Measurements from ENCODE around the gene ANKRD29. TPM values are rescaled to one million over a fixed set of nuclear protein-coding genes. Genes with fewer than 3 reads are reported as not detected.
A peak's percentile ranks its signal among the peaks of the same experiment; 100 is the strongest.
"Not testable (repeated sequence)": the region's sequence is repeated elsewhere in the genome, so short reads cannot be mapped to it uniquely, and the experiment has no call there.

ANKRD29 gene
- total RNA-seq, 1 donor from 2014 or later: not detected

DNA sequence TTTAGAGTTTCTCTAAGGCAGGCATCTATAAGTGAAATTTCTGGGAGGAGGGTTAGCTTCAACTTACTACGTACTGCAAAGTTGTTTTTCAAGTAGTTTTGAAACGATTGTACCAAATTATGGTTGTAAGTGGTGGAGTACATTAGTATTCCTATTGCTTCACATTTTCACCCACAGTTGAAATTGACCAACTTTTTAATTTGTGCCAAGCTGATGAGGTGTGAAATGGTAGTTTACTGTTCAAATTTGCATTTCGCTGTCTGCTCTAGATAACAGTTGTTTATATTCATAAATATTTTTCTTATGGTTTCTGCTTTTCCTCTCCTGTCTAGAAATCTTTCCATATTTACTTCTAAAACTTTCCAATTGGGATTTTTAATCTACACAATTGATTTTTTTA, 95.0 kb downstream of the ANKRD29 start:
- Mint-ChIP-seq H3K27me3 (ENCODE audit: low read depth) (no peaks in the 10 kb centered on the region), H3K27ac (no peak overlapping the region), H3K9me3 (no peaks in the 10 kb centered on the region), H3K4me1 (ENCODE audit: low read depth) (peaks cover 8% of the 10 kb centered on the region), H3K4me3 (ENCODE audit: low read depth) (no peak overlapping the region), H3K36me3 (ENCODE audit: low read depth) (peaks cover 66% of the 10 kb centered on the region)
- intact Hi-C loops (cut with micrococcal nuclease): no loop called here
- DNase-seq (ENCODE audit: low spot score): no peak

DNA sequence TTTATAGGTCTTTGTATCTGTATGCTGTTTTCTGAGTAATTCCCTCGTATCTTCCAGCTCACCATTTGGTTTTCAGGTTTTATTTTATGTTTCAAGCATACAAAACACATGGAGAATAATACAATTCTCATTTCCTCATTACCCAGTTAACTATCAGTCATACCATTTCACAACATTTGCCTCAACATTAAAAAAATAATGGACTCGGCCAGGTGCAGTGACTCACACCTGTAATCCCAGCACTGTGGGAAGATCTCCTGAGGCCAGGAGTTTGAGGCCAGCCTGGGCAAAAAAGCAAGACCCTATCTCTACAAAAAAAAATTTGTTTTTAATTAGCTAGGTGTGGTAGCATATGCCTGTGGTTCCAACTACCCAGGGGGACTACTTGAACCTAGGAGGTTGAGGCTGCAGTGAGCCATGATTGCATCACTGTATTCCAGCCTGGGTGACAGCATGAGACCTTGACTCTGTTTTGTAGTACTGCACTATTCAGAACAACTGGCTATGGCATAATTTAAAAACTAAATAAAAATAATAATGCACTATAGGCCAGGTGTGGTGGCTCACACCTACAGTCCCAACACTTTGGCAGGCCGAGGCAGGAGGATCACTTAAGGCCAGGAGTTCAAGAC, 96.7 kb downstream of the ANKRD29 start:
- no peak for DNase-seq (ENCODE audit: low spot score)
- H3K4me3 Mint-ChIP-seq (ENCODE audit: low read depth): no peak overlapping the region
- H3K27ac Mint-ChIP-seq: no peak overlapping the region
- peaks cover 8% of the 10 kb centered on the region for H3K4me1 Mint-ChIP-seq (ENCODE audit: low read depth)
- H3K36me3 Mint-ChIP-seq (ENCODE audit: low read depth): peaks cover 74% of the 10 kb centered on the region
- intact Hi-C loops (cut with micrococcal nuclease): no loop called here
- H3K27me3 Mint-ChIP-seq (ENCODE audit: low read depth): no peaks in the 10 kb centered on the region
- no peaks in the 10 kb centered on the region for H3K9me3 Mint-ChIP-seq

DNA sequence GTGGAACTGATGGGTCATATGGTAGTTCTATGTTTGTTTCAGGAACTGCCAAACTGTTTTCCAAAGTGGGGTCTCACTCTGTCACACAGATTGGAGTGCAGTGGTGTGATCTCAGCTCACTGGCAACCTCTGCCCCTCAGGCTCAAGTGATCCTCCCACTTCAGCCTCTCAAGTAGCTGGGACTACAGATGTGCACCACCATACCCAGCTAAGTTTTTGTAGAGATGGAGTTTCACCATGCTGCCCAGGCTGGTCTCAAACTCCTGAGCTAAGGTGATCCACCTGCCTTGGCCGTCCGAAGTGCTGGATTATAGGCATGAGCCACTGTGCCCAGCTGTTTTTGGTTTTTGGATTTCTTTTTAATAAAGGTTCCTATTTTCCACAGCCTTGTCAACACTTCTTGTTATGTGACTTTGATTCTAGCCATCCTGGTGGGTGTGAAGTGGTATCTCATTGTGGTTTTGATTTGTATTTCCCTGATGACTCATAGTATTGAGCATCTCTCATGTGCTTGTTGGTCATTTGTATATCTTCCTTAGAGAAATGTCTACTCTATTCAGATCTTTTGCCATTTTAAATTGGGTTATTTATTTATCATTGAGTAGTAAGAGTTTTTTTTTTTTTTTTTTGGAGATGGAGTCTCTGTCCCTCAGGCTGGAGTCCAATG, 99.2 kb downstream of the ANKRD29 start:
- Mint-ChIP-seq H3K4me1 (ENCODE audit: low read depth) (peaks cover 8% of the 10 kb centered on the region), H3K27ac (peak overlapping the region; percentile 49), H3K4me3 (ENCODE audit: low read depth) (no peak overlapping the region), H3K9me3 (no peaks in the 10 kb centered on the region), H3K27me3 (ENCODE audit: low read depth) (no peaks in the 10 kb centered on the region), H3K36me3 (ENCODE audit: low read depth) (peaks cover 68% of the 10 kb centered on the region)
- DNase-seq (ENCODE audit: low spot score): no peak
- intact Hi-C loops (cut with micrococcal nuclease): loop anchor here (2.0 kb wide), 1 partner anchor 23 kb away; the partner anchor contains the start of gene NPC1

DNA sequence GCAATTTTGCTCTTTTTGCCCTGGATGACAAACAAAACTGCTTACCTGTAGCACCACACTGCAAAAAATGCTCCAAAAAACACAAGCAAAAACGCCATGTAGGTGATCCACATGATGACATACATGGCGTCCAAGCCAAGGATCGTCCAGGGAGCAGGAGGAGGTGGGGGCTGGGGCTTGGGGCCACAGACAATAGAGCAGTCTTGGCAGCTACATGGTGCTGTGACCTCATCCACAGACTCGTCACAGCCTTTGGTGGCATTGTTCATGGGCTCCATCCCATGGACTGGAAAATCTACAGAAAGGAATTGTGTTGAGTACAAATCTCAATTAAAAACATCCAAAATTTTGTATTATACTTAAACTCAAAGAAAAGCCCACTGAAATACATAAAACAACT, 102.5 kb downstream of the ANKRD29 start:
- H3K9me3 Mint-ChIP-seq: no peaks in the 10 kb centered on the region
- H3K4me1 Mint-ChIP-seq (ENCODE audit: low read depth): peaks cover 8% of the 10 kb centered on the region
- no peak for DNase-seq (ENCODE audit: low spot score)
- intact Hi-C loops (cut with micrococcal nuclease): no loop called here
- peaks cover 68% of the 10 kb centered on the region for H3K36me3 Mint-ChIP-seq (ENCODE audit: low read depth)
- no peaks in the 10 kb centered on the region for H3K27me3 Mint-ChIP-seq (ENCODE audit: low read depth)
- no peak overlapping the region for H3K27ac Mint-ChIP-seq
- H3K4me3 Mint-ChIP-seq (ENCODE audit: low read depth): no peak overlapping the region

DNA sequence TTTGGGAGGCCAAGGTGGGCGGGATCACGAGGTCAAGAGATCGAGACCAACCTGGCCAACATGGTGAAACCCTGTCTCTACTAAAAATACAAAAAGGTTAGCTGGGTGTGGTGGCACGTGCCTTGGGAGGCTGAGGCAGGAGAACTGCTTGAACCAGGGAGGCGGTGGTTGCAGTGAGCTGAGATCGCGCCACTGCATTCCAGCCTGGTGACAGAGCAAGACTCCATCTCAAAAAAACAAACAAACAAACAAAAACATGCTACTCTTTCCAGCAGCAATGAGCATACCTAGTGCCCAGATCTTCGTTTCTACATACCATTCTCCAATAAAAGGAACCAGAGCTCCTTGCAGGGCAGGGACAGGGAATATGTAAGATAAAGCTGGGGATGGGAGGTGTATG, 105.2 kb downstream of the ANKRD29 start:
- peaks cover 82% of the 10 kb centered on the region for H3K36me3 Mint-ChIP-seq (ENCODE audit: low read depth)
- H3K27ac Mint-ChIP-seq; H3K9me3 Mint-ChIP-seq; H3K4me1 Mint-ChIP-seq (ENCODE audit: low read depth); DNase-seq (ENCODE audit: low spot score); H3K4me3 Mint-ChIP-seq (ENCODE audit: low read depth); intact Hi-C loops (cut with micrococcal nuclease); H3K27me3 Mint-ChIP-seq (ENCODE audit: low read depth): not testable (repeated sequence)

DNA sequence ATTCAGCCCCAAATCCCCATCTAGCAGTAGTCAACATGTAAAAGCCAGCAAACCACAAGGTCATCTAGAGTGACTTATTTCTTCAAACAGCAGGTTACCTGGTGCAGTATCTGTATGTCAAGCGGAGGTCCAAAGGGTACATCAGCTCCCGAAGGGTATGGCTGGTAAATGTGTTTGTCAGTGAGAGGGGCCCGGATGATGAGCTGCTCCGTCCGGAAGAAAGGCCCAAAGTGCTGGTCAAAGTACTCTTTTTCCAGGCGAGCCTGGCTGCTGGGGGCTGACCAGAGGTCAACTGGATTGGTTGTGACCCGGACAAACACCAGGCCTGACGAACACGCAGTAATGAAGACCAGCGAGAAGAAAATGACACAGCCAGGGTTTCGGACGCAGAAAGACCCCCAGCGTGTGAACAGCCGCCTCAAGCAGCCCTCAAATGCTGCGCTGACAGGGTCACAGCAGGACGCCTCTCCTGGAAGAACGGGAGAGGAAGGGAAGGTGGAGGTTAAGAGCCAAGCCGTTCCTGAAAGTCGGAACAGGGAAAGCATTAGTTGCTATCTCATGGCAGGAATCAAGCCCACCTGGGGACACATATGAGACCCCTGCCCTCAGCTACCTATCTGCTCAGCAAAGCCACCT, 106.4 kb downstream of the ANKRD29 start:
- DNase-seq (ENCODE audit: low spot score): no peak
- Mint-ChIP-seq H3K9me3 (no peaks in the 10 kb centered on the region), H3K27ac (no peak overlapping the region), H3K4me1 (ENCODE audit: low read depth) (peaks cover 3% of the 10 kb centered on the region), H3K27me3 (ENCODE audit: low read depth) (no peaks in the 10 kb centered on the region), H3K36me3 (ENCODE audit: low read depth) (peaks cover 82% of the 10 kb centered on the region), H3K4me3 (ENCODE audit: low read depth) (no peak overlapping the region)
- intact Hi-C loops (cut with micrococcal nuclease): no loop called here

DNA sequence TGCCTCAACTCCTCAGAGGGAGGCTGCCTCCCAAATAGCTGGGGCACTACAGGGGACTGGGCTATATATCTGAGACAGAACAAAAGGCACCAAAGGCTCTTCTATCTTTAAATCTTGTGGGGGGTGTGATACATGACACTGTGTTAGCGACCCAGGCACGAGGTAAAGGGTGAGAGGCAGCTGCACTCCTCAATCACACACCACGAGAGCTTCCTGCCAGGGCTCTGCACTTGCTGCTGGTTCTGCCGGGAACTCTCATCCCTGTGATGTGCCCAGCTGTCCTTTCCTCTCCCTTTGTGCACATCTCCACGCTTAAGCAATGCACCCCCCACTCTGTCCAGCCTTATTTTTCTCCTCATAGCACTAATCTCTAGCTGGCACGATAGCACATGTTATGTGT, 108.8 kb downstream of the ANKRD29 start:
- DNase-seq (ENCODE audit: low spot score): no peak
- H3K9me3 Mint-ChIP-seq: no peaks in the 10 kb centered on the region
- peaks cover 3% of the 10 kb centered on the region for H3K4me1 Mint-ChIP-seq (ENCODE audit: low read depth)
- peaks cover 80% of the 10 kb centered on the region for H3K36me3 Mint-ChIP-seq (ENCODE audit: low read depth)
- no peaks in the 10 kb centered on the region for H3K27me3 Mint-ChIP-seq (ENCODE audit: low read depth)
- H3K27ac Mint-ChIP-seq: no peak overlapping the region
- H3K4me3 Mint-ChIP-seq (ENCODE audit: low read depth): no peak overlapping the region
- intact Hi-C loops (cut with micrococcal nuclease): no loop called here

DNA sequence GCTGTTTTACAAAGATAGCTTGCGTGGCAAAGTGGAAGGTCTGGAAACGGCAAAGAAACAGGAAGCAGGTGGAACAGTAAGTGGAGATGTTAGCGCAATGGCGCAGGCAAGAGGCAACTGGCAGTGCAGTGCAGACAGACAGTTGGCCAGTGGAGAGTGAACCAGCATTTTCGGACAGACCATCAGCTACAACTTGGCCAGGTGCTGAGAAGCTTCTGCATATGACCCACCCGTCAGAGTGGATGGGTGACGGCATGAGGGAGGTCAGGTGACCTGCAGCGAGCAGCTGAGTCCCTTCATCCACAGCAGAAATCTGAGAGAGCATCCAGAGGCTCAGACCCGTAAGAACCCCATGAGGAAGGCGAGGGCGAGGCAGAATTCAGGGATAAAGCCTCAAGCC, 110.2 kb downstream of the ANKRD29 start:
- no peaks in the 10 kb centered on the region for H3K9me3 Mint-ChIP-seq
- H3K36me3 Mint-ChIP-seq (ENCODE audit: low read depth): peaks cover 78% of the 10 kb centered on the region
- H3K4me1 Mint-ChIP-seq (ENCODE audit: low read depth): peaks cover 3% of the 10 kb centered on the region
- no peak overlapping the region for H3K27ac Mint-ChIP-seq
- no peak overlapping the region for H3K4me3 Mint-ChIP-seq (ENCODE audit: low read depth)
- no peaks in the 10 kb centered on the region for H3K27me3 Mint-ChIP-seq (ENCODE audit: low read depth)
- DNase-seq (ENCODE audit: low spot score): no peak
- intact Hi-C loops (cut with micrococcal nuclease): no loop called here

DNA sequence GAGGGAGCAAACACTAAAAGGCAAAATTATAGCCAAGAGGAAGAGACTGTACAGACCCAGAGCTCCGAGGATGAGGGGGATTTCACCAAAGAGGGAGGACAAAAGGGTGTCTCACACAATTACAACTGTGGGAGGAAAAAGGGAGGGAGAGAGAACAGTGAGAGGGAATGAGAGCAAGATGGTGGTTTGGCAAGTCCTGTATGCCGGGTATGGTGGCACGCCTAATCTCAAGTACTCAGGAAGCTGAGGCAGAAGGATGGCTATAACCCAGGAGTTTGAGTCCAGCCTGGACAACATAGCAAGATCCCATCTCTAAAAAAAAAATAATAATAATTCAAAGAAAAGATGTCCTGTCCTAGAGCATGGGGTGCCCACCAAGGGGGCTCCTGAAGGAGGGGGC, 110.7 kb downstream of the ANKRD29 start:
- H3K9me3 Mint-ChIP-seq: no peaks in the 10 kb centered on the region
- no peaks in the 10 kb centered on the region for H3K27me3 Mint-ChIP-seq (ENCODE audit: low read depth)
- intact Hi-C loops (cut with micrococcal nuclease): no loop called here
- peaks cover 80% of the 10 kb centered on the region for H3K36me3 Mint-ChIP-seq (ENCODE audit: low read depth)
- no peak for DNase-seq (ENCODE audit: low spot score)
- H3K4me1 Mint-ChIP-seq (ENCODE audit: low read depth): peaks cover 3% of the 10 kb centered on the region
- H3K4me3 Mint-ChIP-seq (ENCODE audit: low read depth): no peak overlapping the region
- H3K27ac Mint-ChIP-seq: no peak overlapping the region

DNA sequence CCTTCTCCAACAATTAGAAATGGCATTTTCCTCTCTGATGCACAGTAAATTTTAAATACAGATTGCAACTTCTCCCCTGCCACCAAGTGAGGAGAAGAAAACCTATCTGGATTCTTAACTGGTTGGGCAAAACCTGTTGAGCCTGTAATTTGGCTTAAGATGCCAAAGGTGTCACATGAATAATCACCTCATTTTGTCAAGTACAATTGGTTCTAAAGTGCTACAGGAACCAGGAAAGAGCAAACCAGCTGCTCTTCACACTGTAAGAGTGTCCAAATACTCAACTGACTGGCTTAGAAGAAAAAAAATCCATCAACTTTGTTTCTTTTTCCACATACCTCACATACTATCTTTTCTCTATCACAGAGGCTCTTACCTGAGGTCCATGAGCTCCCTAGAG, 111.8 kb downstream of the ANKRD29 start:
- peaks cover 3% of the 10 kb centered on the region for H3K4me1 Mint-ChIP-seq (ENCODE audit: low read depth)
- peaks cover 80% of the 10 kb centered on the region for H3K36me3 Mint-ChIP-seq (ENCODE audit: low read depth)
- H3K27ac Mint-ChIP-seq: no peak overlapping the region
- H3K27me3 Mint-ChIP-seq (ENCODE audit: low read depth): no peaks in the 10 kb centered on the region
- DNase-seq (ENCODE audit: low spot score): no peak
- H3K4me3 Mint-ChIP-seq (ENCODE audit: low read depth): no peak overlapping the region
- intact Hi-C loops (cut with micrococcal nuclease): no loop called here
- no peaks in the 10 kb centered on the region for H3K9me3 Mint-ChIP-seq

Other genes starting within 250 kb of the ANKRD29 start
- 53.4 and 55.4 TPM in 2 replicates for gene RIOK3, start 209.6 kb downstream of the ANKRD29 start, total RNA-seq
- gene RMC1, start 159.4 kb downstream of the ANKRD29 start, total RNA-seq: 42.9 and 50.5 TPM in 2 replicates
- 29.0 and 31.4 TPM in 2 replicates for gene NPC1, start 76.4 kb downstream of the ANKRD29 start, total RNA-seq
- 0.05 TPM in 1 of 2 replicates, not detected in the other for gene LAMA3, start 26.5 kb upstream of the ANKRD29 start, total RNA-seq